ENCODE measurements around the gene MEIS3.
"Not testable (repeated sequence)": the region's sequence is repeated elsewhere in the genome, so short reads cannot be mapped to it uniquely, and the experiment has no call there.

The MEIS3 gene

DNA sequence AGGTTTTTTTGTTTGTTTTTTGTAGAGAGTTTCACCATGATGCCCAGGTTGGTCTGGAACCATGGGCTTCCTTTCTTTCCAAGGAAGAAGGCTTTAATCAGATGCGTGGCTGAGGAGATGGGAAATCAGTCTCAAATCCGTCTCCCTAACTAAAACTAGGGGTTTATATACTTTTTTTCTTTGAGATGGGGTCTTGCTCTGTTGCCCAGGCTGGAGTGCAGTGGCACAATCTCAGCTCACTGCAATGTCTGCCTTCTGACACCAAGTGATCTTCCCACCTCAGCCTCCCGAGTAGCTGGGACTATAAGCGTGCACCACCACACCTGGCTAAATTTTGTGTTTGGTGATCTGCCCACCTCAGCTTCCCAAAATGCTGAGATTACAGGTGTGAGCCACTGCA is 34.8 kb downstream of the MEIS3 start:
- DNase-seq (ENCODE audit: low spot score) = not testable (repeated sequence)

DNA sequence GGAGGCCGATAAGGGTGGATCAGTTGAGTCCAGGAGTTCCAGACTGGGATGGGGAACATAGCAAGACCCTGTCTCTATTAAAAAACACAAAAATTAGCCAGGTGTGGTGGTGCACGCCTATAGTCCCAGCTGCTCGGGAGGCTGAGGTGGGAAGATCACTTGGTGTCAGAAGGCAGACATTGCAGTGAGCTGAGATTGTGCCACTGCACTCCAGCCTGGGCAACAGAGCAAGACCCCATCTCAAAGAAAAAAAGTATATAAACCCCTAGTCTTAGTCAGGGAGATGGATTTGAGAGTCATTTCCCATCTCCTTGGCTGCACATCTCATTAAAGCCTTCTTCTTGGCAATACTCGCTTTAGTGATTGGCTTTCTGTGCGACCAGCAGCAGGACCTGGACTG is 35.4 kb downstream of the MEIS3 start:
- not testable (repeated sequence) for DNase-seq (ENCODE audit: low spot score)

DNA sequence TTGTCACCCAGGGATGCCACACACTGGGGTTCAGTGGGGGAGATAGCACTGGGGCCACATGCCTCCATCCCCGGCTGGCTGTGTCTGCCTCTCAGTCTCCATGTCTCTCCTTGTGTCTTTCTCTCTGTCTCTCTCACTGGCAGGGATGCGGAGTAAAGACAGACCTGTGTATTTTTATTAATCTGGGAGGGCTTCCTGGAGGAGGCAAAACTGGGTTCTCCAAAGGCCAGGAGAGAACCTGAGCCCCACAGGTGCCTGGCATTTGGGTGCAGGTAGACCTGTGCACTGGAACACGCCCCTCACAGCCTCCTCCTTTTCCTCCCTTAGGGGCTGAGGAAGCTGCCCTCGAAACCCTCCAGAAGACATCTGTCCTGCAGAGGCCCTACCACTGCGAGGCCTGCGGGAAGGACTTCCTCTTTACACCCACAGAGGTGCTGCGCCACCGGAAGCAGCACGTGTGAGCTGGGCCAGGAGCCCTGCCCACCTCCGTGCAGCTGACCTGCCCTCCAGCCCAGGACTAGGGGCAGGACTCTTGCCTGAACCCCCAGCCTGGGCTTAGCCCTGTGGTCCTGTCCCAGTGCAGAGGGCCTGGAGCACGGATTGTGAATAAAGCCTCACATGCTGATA is 37.6 kb downstream of the MEIS3 start:
- no peak for DNase-seq (ENCODE audit: low spot score)

DNA sequence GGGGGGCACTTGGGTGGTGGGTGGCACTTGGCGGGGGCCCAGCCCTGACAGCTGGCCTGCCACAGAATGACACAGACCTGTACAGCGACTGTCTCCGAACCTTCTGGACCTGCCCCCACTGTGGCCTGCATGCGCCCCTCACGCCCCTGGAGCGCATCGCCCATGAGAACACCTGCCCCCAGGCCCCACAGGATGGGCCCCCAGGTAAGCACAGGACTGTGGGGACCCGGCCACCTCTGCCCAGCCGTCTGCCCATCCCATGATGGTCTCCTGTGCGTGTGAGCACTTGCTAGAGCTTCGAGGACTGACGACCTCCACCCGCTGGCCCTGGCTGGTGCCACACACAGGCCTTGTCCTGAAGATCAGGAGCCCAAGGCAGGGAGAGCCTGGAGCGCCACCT is 38.2 kb downstream of the MEIS3 start:
- DNase-seq (ENCODE audit: low spot score) = no peak

DNA sequence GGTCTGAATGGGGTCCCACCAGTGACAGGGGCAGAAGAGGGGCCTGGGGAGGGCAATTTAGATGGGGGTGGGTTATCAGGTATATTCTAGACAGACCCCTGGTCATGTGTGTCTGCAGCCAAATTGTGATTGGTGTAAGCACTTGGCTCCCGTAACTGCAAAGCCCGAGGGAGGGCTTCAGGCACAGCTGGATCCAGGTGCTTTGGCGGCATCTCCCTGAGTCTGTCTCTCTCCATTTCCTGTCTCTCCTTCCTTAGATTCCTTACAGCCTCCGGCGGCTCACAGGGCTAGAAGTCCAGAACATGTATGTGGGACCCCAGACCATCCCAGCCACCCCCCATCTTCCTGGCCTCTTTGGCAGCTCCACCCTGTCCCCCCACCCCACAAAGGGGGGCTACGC is 38.8 kb downstream of the MEIS3 start:
- DNase-seq (ENCODE audit: low spot score) = no peak

DNA sequence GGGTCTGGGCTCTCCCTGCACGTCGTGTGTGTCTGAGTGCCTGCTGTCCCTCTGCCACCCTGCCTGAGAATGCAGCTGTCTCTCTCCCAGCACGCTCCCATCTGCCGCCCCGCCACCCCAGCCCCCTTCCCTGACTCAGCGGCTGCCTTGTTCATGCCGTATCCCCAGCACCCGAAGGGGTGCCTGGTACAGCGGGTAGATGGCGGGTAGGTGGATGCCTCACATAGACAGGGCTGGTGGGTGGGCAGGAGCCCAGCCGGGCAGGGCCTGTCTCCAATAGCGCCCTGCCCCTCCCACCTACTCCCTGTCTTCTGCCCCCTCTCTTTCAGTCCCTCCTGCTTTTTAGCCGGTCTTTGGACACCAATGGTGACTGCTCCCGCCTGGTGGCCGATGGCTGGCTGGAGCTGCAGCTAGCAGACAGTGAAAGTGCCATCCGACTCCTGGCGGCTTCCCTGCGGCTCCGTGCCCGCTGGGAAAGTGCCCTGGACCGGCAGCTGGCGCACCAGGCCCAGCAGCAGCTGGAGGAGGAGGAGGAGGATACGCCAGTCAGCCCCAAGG is 39.9 kb downstream of the MEIS3 start:
- no peak for DNase-seq (ENCODE audit: low spot score)

DNA sequence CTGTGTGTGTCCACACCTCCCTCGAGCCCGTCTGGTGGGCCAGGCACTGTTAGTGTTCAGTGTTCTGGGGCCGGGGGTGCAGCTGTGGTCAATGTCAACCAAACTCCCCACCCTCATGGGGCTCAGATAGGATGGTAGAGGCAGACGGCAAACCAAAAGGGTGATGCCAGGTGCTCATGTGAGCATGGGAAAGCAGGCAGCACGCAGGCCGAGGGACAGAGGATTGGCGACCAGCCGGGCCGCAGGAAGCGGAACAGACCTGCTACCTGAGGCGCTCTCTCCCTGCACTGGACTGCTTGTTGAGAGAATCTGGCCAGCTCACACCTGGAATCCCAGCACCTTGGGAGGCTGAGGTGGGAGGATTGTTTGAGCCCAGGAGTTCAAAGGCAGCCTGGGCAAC is 41.1 kb downstream of the MEIS3 start:
- no peak for DNase-seq (ENCODE audit: low spot score)

DNA sequence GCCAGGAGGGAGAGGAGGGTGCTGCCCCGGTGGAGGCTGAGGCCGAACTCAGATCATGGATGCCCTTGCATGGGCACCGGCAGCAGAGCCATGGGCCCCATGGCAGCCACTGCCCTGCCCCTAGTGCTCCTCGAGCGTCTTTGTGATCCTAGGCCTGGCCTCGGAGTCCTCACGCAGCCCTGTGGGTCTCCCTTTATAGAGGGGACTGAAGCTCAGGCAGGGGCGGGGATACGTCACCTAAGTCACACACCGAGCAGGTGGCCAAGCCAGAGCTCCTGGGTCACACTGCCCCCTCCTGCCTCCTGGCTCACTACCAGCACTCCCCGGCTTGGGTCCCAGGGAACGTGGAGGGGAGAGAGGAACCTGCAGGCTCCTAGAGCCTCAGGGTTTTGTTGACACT is 41.5 kb downstream of the MEIS3 start:
- DNase-seq (ENCODE audit: low spot score) = no peak

DNA sequence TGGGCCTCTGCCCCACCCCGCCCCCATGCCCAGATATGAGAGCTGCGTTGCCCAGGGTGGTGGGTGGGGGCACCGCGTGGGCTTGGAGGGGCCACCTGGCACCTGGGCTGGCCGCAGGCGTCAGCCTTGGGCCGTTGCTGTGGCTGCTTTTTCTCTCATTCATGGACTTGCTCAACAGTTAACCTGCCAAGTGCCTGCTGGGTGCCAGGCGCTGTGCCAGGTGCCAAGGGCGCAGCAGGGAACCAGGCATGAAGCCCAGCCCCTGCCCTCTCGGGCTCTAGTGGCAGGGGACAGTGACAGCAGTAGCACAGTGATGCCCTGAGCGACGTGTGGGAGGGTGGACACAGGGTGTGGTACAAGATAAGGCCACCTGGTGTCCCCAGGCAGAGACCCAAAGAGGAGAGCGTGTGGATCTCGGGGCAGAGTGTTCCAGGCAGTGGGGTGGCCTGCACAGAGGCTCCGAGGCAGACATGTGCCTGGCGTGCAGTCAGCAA is 42.1 kb downstream of the MEIS3 start:
- no peak for DNase-seq (ENCODE audit: low spot score)

DNA sequence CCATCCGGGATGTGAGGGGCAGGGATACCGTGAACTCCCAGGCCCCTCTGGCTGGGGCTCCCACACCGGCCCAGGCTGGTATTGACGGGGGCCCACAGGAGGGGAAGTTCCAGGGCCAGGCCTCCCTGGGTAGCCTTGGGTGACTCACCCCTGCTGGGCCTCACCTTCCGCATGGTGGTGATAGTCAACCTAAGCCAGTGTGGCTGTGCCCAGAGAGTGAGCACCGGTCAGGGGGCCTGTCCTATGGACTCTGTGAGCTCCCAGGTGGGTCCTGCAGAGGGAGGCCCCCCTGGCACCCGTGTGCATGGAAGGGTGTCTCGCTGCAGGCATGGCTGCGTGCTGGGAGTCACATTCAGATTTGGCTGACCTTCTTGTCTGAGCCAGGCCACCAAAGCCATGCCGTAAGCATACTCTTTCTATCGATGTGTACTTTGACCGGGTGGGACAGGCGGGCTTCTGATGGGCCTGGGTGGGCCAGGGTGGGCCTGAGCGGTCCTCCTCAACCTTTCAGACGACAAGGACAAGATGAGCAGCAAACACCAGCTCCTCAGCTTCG is 42.7 kb downstream of the MEIS3 start:
- no peak for DNase-seq (ENCODE audit: low spot score)

DNA sequence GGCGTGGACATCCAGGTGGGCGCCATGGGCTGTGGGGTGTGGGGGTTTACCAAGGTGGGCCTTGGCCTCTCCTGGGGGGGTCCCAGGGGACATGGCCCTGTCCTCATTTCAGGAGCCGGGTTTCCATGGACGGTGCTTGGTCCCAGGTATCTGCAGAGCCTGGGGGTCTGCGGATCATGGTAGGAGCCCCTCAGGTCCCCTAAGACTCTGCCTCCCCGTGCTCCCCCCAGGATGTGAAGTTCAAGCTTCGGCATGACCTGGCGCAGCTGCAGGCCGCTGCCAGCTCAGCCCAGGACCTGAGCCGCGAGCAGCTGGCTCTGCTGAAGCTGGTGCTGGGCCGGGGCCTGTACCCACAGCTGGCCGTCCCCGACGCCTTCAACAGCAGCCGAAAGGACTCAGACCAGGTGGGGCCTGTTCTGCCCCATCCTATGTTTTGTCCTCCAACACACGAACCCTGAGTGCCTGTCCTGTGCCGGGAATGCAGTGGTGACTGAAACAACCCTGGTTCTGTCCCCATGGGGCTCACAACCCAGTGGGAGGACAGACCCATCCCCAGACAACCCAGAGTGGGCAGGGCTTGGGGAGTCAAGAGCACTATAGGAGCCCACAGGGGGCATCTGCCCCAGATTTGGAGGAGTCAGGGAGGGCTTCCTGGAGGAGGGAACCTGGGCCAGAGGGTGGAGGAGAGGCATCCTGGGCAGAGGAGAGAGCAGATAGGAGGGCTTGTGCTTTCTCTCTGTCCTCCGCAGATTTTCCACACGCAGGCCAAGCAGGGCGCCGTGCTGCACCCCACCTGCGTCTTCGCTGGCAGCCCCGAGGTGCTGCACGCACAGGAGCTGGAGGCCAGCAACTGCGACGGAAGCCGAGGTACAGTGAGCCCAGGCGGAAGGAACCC is 43.4 kb downstream of the MEIS3 start:
- no peak for DNase-seq (ENCODE audit: low spot score)

DNA sequence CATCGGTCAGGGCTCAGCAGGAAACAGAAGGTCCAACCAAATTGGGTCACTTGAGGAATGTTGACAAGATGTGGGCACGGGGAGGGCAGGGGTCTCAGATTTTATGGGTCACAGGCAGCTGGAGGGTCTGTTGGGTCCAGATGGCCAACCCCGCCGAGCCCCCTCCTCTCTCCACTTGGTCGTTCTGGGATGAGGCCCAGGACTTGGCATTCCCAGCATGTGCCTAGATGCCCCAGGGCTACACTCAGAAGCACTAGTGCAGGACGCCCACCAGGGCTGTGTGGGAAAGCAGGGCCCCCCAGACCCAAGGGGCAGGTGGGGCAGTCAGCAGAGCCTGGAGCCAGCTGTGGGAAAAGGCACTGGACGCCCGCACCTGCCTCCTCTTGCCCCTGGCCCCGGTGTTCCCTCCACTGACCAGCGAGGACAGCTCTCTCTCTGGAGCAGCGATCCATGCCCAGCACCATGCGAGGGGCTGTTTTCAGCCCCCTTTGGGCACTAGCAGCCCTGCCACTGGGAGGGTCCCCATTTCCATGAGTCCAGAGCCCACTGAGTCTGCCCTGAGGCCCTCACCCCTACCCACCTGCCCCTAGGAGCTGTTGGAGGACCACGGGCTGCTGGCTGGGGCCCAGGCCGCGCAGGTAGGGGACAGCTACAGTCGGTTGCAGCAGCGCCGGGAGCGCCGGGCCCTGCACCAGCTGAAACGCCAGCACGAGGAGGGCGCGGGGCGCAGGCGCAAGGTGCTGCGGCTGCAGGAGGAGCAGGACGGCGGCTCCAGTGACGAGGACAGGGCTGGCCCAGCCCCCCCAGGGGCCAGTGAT is 44.2 kb downstream of the MEIS3 start:
- DNase-seq (ENCODE audit: low spot score) = no peak

DNA sequence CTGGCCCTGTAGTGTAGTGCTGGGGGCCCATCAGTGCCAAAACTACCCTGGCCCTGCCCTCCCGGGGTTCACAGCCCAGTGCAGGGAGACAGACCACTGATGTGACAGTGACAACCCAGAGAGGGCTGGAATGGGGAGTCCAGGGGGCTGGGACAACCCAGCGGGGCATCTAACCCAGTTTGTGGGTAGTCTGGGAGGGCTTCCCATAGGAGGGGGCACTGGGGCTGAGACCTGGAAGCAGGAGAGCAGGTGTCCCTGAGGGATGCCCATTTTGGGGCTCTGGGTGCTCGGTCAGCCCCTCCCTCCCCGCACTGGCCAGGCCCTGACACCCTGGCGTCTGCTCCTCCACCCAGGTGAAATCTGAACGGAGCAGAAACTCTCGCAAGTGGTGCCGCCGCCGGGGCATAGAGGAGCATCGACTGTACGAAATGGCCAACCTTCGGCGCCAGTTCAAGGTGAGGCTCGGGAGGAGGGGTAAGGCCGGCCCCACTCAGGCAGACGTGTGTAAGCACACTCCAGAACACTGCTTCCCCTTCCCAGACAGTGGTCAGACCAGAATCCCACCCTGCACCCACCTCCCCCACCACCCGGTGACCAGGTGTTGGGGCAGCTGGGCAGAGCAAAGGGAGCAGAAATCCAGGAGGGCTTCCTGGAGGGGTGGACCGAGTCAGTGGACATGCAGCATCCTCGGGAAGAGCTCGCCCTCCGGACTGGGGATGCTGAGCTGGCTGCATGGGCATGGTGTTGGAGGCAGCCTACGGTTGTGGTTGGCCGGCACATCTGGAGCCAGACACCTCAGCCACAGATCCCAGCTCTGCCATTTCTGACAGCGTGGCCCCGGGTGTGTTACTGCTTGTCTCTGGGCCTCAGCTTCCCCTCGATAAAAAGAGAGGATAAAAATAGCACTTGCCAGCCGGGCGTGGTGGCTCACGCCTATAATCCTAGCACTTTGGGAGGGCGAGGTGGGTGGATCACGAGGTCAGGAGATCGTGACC is 45.8 kb downstream of the MEIS3 start:
- DNase-seq (ENCODE audit: low spot score) = no peak

DNA sequence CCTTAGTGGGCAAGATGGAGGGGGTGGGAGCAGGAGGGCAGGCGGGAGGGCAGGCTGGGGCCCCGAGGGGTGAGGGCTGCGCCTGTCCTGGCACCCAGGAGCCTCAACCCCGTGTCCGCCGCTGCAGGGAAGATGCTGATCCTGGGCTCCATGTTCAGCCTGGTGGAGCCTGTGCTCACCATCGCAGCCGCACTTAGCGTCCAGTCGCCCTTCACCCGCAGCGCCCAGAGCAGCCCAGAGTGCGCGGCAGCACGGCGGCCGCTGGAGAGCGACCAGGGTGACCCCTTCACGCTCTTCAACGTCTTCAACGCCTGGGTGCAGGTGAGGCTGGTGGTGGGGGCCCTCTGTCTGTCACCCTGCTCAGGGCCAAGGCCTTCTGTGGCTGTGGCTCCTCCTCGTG is 46.7 kb downstream of the MEIS3 start:
- no peak for DNase-seq (ENCODE audit: low spot score)

DNA sequence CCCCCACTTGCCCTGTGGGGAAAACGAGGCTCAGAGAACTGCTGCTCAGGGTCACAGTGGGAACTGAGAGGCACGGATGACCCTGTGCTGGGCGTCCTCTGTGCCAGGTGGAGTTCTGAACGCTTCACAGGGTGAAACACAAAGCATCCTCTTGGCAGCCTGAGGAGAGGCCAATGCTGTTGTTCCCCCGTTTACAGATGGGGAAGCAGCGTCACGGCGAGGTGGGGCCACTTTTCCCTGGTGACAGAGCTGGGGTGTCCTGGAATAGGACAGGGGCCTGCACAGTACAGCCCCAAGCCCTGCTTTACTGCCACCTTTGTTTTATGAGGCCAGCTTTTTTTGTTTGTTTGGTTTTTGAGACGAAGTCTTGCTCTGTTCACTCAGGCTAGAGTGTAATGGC is 48.1 kb downstream of the MEIS3 start:
- DNase-seq (ENCODE audit: low spot score) = no peak

DNA sequence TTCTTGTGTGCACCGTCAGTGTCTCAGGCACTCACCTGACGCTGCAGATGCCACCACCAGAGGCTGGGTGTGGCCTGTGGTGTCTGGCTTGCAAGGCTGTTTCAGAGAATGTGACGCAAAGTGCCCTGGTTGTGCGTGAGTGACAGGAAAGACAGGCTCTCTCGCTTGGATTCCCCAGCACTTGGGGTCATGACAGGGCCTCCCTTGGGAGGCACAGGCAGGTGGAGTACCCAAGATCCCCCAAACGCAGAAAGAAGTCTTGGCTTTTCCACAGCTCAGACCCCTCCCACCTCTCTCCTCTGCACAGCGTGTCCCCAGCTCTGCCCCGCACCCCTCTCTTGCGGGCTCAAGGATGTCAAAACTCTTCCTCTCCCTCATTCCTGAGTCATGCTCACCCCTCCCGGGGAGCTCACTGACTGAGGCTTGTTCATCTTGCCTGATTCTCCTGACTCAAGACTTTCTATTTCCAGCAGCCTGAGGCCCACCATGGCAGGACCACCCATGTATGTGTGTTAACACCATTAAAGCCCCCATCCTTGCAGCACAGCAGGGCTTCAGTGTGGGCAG is 49.2 kb downstream of the MEIS3 start:
- no peak for DNase-seq (ENCODE audit: low spot score)

DNA sequence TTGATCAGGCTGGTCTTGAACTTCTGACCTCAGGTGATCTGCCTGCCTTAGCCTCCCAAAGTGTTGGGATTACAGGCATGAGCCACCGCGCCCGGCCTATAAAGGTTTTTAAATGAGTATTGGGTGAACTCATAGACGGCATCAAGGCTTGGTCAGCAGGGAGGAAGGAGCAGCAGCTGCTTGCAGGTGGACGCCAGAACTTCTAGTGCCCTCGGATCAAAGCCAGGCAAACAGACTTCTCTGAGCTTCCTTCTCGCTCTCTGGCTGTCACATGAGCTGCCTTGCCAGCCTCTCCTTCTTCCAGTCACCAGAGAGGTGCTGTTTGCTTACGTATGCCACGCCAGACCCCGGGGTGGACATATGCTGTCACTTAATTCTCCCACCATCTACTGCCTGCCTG is 53.9 kb downstream of the MEIS3 start:
- DNase-seq (ENCODE audit: low spot score) = not testable (repeated sequence)

DNA sequence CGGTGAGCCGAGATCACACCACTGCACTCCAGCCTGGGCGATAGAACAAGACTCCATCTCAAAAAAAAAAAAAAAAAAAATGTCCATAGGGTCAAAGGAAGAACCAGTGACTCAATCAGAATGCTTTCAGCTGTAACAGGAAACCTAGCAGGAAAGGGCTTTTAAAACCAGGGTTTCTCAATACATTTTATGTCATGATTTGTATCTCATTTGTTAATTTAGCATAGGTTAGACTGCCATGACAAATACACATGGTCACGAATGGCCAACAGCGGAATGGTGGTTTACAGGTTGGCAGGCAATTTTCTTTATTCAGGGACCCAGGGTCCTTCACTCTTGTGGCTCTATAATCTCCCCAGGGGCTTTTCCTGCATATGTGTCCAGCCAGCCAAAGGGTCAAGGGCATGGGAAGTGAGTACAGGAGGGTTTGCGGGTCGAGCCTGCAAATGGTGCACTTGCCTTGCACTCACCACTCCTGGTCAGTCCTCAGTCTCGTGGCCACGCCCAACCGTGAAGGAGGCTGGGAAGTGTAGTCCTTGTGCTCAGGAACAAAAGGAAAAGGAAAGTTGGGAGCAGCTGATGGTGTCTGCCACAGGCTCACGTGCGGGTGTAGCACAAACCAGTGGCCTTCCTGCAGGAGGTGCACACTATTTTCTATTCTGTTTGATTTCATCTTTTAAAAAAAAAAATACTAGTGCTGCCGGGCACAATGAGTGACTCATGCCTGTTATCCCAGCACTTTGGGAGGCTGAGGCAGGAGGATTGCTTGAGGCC is 55.4 kb downstream of the MEIS3 start:
- no peak for DNase-seq (ENCODE audit: low spot score)

DNA sequence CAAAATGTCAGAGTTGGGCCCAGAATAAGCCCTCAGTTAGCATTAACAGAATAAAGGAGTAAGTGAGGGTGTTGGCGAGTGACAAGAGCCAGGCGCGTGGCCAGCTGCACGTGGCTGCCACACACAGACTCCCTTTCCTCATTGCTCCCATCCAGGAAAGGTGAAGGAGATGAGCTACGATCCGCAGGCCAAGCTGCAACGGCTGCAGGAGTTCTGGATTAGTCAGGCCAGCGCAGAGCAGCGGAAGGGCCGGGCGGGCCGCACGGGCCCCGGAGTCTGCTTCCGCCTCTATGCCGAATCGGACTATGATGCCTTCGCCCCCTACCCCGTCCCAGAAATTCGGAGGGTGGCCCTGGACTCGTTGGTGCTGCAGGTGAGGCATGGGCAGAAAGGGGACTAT is 57.0 kb downstream of the MEIS3 start:
- DNase-seq (ENCODE audit: low spot score) = no peak

DNA sequence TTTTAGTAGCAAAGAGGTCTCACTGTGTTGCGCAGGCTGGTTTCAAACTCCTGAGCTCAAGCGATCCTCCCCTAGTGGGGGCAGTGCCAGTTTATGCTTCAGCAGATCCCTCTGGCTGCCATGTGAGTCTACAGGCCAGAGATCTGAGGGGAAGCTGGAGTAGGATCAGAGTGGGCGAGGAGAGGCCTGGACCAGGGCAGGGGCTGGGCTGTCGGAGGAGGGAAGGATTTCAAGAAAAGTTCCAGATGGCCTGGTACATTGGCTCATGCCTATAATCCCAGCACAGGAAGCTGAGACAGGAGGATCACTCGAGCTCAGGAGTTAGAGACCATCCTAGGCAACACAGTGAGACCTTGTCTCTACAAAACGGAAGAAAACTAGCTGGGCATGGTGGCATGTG is 60.4 kb downstream of the MEIS3 start:
- DNase-seq (ENCODE audit: low spot score) = no peak
